SKM-1 (cell line): ENCODE data around the gene PRSS12.
"Not testable (repeated sequence)": the region's sequence is repeated elsewhere in the genome, so short reads cannot be mapped to it uniquely, and the experiment has no call there.

Source experiments
- DNase-seq: peaks from one replicate; lab custom pipeline; 2025; ENCODE audit not compliant: unreplicated experiment; lab: John Stamatoyannopoulos, UW

Gene PRSS12

DNA sequence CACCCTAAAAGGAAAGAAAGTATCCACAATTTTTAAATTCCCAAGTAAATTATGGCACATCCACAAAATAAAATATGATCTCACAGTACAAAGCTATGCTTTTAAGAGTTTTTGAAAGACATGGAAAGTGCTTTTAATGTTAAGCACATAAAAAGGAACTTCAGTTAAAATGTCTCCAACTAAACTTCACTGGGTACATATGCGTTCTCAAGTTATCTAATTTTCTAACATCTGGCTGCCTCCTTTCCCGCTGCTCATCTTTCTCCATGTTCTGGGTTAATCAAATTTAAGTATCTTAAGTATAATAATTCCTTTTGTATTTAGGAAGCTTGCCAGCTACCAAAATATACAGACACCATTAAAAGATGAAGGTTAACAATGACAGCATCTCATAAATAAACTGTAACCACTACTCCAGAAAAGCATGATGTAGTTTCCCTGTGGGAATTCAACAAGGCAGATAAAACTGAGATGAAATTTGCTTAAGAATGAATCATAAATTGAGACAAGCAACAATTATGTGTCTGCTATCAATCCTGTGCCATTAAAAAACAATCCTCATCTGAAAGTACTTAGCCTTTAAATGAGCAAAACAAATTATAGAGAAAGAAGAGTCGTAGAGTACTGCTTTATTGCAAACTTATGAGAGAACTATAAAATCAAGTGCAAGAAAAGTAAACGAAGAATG, 25.1 kb downstream of the PRSS12 start:
- no peak for DNase-seq

DNA sequence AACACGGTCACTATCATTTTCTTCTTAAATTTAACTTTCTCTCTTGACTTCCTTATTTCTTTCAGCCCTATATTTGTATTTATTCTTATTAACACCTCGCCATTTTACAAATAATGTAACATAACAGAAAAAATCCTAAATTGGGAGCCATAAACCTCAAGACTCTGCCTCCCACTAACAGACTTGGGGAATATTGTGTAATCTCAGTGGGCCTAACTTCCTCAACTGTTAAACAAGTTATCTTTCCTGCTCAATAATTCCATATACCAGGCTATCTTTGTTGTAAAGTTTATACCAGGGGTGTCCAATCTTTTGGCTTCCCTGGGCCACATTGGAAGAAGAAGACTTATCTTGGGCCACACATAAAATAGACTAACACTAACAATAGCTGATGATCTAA, 26.2 kb downstream of the PRSS12 start:
- DNase-seq = peak; percentile 43

DNA sequence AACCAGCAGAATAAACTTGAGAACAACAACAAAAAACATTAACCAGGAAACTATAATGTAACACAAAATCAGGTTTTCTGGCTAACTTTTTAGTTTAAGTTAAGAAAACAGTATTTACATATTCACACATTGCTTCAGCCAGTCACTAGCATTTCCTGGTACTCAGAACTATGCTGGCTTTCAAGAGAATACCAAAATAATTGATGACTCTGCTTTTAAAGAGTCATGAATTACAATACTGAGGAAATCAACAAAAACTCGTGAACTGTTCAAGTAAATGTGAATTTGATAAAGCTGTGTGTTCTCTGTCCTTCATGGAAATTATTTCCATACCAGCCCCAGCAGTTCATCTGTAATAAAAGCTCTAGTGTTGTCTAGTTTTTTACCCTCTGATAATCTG, 27.4 kb downstream of the PRSS12 start:
- no peak for DNase-seq

DNA sequence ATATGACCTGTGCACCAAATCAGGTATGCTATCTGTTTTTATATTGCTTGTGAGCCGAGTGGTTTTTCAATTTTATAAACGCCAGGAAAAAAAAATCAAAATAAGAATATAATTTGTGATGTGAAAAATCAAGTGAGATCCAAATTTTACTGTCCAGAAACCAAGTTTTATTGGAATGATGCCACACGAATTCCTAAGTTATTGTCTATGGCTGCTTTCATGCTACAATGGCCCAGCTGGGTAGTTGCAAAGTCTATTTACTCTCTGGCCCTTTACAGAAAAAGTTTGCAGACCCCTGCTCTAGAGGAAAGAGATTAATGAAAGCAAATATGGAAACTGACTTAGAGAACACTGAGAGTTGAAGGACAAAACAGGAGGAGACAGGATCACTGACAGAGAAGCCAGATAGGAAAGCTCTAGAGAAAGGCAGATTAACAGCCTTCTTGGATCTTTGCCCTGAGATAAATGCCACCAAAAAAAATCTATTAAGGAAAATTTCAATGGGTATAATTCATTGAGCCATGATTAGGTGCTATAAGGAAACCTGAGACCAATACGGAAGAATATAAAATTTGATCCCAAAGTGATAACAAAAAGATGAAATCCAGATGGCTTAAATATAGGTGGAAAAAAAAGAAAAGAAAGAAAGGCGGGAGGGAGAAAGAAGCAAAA, 29.8 kb downstream of the PRSS12 start:
- no peak for DNase-seq

DNA sequence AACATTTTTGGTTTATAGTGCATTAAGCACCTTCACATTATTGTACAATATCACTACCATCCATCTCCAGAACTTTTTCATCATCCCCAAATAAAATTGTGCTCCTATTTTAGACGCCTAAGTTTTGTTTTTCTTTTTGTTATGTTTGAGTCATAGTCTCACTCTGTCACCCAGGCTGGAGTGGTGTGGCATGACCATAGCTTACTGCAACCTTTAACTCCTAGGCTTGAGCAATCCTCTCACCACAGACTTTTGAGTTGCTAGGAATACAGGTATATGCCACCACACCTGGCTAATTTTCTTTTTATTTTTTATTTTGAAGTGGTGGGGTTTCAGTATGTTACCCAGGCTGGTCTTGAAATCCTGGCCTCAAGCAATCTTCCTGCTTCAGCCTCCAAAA, 33.9 kb downstream of the PRSS12 start:
- DNase-seq = no peak

DNA sequence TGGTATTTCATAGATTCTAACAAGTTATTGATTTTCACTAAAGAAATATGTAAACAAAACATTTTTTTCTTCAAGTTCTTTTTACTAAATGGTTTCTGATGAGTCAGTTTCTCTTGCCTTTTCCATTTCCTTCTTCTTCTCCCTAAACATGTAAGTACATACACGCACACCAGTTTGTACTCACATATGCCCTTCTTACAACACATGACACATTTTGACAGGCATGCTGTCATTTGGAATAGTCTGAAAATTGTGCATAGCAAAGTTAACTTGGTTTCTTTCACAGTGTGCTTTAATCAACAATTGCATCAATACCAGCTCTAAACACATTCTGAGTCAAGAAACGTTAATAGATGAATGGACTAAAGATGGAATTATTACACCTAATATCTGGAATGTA, 35.1 kb downstream of the PRSS12 start:
- DNase-seq = no peak

DNA sequence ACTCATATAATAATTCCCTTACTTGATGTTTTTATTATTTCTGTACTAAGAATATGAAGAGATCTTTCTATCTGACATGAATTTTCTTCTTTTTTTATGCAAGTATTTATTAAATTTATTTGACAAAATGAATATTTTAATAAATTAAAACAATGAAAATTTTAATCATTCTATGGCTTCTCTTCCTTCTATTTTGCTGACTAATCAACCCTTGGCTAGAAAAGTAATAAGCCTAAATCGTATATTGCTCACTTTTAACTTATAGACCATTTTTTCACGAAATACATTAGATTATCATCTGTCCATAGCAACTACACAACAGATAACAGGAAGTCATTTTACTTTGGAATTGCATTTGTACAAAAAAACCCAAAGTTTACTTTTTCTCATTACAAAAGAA, 38.6 kb downstream of the PRSS12 start:
- no peak for DNase-seq

DNA sequence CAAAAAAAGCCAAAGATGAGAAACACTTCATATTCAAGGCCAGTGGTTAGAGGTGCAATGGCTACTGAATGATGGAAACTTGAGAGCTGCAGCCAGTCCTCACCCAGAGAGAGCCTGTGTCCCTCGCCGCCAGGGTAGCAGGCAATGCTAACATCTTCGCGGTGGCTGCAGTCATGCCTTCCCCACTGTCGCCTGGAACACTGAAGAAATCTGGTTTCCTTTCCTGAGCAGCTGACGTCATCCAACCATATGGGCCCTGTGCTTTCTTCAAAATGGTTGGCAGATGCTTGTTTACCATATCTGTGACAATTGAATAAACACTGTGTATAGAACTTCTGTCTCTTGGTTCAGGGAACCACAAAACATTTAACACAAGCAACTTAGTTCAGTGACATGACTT, 39.7 kb downstream of the PRSS12 start:
- DNase-seq = no peak

DNA sequence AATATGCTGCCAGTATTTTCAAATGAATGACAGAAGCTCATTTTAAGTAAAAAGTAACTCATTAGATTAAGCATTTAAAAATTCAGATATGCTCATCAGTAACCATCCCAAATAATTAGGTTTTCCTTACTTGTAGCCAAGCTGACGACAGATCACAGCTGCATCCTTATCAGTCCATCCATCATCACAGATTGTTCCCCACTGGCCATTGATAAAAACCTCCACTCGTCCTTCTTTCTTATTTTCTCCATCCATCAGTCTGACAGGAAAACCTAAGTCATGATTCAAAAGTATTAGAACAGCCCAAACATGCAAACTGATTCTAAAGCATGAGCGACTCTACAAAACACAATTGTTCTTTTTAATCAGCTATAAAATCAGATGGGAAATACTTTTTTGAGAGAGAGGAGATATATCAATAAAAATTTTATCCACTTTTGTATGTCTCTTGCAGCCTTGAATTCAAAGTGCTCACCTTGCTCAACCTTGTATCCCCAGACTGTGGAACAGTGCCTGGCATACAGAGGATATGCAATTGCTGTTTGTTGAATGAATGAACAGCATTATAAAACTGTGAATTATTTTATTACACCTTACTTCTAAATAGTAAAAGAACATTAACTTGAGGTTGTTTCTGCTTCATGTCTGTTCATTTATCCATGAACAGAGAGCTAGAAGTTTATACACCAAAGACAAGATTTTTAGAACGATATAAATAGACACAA, 44.3 kb downstream of the PRSS12 start:
- no peak for DNase-seq

DNA sequence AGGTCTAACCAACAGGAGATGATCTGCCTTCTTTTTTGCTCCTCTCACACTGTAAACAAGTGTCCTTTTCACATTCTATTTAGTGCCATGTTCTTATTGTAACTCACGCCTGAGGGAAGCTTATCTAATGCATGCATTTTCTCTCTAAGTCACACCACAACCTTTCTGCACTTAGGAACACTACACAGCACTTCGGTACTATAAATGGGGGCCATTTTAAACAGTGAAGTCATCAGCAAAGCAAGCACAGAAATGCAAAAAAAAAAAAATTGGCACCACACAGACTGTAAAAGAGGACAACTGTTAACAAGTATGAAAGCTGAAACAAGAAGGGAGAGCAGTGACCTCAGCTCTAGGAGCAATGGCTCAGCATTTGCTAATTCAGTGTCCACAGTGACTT, 45.2 kb downstream of the PRSS12 start:
- no peak for DNase-seq

DNA sequence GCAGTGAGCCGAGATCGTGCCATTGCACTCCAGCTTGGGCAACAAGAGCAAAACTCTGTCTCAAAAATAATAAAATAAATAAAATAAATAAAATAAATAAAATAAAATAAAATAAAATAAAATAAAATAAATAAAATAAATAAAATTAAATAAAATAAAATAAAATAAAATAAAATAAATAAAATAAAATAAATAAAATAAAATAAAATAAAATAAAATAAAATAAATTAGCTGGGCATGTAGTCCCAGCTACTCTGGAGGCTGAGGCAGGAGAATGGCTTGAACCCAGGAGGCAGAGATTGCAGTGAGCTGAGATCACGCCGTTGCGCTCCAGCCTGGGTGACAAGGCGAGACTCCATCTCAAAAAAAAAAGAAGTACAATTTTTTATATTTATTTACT, 53.2 kb downstream of the PRSS12 start:
- not testable (repeated sequence) for DNase-seq

DNA sequence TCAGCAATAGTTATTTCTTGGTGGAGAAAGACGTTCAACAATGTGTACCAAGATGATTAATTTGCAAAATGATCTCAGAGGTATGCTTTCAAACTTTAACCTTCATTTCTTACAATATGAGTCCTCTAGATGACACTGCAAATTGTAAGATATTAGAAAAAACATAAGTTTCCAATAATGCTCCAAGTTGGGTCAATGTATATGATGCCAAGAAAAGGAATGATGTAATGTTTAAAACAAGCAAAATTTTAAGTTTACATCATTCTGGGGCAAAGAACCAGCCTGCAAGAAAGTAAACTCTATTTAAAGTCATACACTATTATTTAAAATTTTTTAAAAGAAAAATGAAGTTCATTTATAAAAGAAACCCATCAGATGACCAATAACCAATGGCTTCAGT, 56.1 kb downstream of the PRSS12 start:
- no peak for DNase-seq

DNA sequence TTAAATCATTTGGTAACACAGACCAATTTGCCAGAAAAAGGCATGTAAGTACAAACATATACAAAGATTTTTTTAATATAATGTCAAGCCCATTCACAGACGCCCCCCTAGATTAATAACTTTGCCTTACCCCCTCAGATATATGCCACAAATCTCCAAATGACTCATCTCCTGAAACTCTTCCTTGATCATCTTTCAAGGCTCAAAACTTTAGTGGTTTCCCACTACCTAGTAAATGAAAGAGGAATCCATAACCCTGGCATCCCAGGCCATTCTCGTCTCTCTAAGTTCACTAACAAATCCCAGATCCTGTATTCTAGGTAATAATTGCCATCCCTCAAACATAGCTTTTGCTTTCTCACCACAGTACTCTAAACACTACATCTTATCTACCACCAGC, 61.9 kb downstream of the PRSS12 start:
- no peak for DNase-seq

DNA sequence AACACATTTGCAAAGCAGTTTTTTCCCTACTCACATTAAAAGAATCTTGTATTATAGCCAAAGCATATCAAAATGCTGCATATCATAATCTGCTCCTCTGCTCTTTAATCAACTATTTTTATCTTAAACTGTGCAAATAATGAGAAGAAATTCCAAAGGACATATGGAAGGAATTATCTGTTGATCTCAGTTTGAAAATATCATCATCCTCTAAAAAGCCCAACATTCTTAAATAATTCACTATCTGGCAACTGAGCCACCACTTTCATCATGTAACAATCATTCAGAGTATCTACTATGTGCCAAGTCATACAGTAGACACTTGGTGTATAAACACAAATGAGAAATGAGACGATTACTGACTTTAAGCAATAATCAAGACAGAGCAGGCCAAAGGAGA, 63.0 kb downstream of the PRSS12 start:
- no peak for DNase-seq

DNA sequence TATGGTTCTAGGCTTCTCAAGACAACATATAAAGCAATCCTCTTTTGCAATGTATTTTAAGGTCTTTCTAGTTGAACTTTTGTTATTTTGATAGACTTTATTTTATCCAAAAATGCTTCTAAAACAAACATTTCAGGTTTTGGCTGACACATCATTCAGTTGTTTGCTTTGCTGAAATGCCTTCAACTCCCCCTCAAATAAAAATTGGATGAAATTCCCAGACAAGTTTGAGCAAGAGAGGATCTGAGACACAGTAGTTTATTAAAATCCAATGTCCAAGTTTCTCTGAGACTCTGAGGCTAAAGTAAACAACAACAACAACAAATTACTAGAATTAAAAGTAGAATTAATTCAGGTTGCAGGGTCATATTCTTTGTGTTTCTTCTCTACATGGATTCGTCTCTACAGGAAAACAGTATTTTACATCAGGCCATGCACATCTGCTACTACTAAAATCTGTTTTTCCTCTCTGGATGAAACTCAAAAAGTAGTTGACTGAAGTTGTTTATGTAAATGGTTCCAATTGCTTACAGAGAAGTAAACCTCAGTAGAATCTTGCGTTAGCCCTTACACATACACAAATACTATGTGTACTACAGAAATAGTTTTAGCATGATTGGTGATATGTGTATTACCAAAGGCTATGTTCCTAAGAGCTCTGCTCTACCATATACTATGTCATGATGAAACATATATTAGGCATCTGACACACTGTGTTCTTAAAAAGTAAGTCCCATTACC, 64.9 kb downstream of the PRSS12 start:
- DNase-seq = no peak

DNA sequence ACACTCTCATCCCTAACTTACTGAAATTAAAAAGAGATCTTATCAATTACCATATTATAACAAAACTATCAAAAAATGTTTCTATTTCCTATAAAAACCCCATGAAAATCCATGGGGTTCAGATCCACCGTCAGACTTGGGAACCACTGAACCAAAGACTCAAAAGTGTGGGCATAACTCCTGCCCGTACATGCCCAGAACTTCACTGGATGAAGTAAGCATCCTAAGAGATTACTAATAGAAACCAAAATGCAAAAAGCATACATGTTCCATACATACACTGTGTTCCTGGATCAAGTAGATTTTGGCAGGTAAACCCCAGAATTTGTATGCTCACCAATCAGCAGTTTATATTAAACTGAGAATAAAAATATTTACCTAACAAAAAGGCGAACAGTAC, 66.1 kb downstream of the PRSS12 start:
- no peak for DNase-seq

DNA sequence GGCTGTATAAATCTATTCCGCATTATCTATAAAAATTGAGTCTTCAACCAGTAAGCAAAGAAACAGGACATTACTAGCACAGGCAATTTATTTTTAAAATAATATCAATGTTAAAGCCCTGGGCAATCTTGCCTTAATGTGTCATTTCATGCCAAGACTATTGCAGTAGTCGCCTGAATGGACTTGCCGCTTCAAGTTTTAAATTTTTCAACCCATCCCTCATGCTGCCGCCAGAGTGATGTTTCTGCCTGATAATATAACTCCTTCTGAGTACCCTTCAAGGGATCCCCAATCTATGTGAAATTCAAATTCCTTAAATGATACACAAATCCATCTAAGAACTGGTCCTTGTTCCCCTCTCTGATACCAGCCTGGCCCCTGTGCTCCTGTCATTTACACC, 66.9 kb downstream of the PRSS12 start:
- no peak for DNase-seq

DNA sequence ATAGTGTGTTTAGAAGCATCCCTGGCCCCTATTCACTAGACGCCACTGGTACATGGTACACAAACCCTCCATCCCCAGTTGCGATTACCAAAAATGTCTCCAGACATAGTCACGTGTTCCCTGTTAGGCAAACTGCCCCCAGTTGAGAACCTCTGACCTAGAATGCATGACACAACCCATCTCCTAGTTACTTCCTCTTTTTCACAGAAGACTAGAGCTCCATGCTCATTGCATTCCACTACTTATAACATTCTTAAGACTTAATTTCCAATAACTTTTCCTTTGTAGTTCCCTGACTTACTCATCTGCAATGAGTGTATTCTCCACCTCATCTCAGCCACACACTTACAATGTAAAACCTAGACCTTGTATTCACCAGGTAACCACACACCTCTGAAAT, 68.6 kb downstream of the PRSS12 start:
- DNase-seq = peak; percentile 84

DNA sequence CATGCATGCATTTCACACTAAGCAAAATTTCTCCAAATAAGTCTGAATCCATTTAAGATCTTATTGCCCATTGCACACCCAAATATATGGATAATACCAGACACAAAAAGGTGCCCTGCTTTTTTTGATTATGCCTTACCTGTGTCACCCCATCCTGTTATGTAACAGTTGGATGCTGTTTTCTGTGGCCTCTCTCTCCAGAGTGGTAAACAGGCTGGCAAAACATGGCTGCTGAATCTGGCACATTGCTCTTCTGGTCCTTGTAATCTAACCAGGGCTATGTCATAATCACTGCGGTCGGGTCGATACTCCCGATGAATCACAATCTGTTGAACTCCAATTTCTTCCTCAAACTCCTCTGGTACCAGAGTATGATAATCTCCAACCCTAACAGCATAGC, 70.1 kb downstream of the PRSS12 start:
- peak; percentile 13 for DNase-seq

DNA sequence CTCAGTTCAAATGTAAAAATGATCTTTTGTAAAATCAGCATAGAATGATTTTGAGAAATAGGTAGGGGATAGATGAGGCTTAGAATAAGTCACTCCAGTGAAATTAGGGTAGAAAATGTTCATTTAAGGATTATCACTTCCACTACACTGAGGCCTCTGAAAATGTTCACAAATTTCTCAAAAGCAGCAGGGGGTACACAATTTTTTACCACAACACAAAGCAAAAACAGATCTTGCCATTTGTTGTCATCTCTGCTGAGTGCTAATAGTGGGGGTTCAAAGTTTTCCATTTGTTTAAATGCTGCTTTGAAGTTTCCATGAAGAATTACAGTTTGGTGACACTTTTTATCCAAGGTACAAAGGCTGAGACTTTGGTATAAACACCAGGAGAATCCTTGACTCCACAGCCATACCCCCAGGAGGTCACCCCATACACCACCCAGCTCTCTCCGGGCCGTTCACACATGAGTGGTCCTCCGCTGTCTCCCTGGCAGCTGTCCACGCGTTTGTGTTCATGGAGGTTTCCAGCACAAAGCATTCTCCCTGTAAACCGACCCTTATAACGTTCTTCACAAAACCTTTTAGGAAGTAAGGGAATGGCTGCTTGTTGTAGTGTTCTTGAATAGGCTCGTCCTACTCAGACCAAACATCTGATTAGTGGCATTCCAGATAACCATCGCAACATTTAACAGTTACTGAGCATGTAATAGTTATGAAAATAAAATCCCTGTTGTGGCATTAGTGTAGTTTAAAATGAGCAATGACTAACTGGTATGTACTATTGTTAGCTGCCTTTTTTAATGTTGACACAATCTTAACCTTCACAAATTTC, 71.0 kb downstream of the PRSS12 start:
- DNase-seq = no peak
